ENCODE measurements around the gene TTC28. TPM values are rescaled to one million over a fixed set of nuclear protein-coding genes. Genes with fewer than 3 reads are reported as not detected.
"Not testable (repeated sequence)": the region's sequence is repeated elsewhere in the genome, so short reads cannot be mapped to it uniquely, and the experiment has no call there.

TTC28 gene
- total RNA-seq, 1 donor from 2014 or later = 7.9 TPM

GRCh38 chr22:28172892-28173670, 506.6 kb downstream of the TTC28 start:
- intact Hi-C loops (cut with micrococcal nuclease) = no loop called here
- H3K4me1 Mint-ChIP-seq = no peaks in the 10 kb centered on the region
- no peaks in the 10 kb centered on the region for H3K27me3 Mint-ChIP-seq
- TF ChIP-seq CTCF (IDR thresholded peaks at IDR 0.05) = no peak
- DNase-seq (no peak), ATAC-seq (ENCODE audit: low read depth) (no peak)
- H3K9me3 Mint-ChIP-seq = peaks cover under 1% of the 10 kb centered on the region
- ChIA-PET POLR2A (no interaction called here), CTCF (no interaction called here)
- no peaks in the 10 kb centered on the region for H3K36me3 Mint-ChIP-seq (ENCODE audit: low read depth)
- H3K4me3 Mint-ChIP-seq = no peak overlapping the region
- no peak overlapping the region for H3K27ac Mint-ChIP-seq

GRCh38 chr22:28171712-28172111, 507.9 kb downstream of the TTC28 start:
- peaks cover 4% of the 10 kb centered on the region for H3K9me3 Mint-ChIP-seq
- no peak overlapping the region for H3K27ac Mint-ChIP-seq
- POLR2A ChIA-PET = no interaction called here
- CTCF ChIA-PET = no interaction called here
- H3K27me3 Mint-ChIP-seq = no peaks in the 10 kb centered on the region
- no peak for ATAC-seq (ENCODE audit: low read depth)
- H3K4me1 Mint-ChIP-seq = no peaks in the 10 kb centered on the region
- DNase-seq = no peak
- intact Hi-C loops (cut with micrococcal nuclease) = no loop called here
- no peak overlapping the region for H3K4me3 Mint-ChIP-seq
- no peaks in the 10 kb centered on the region for H3K36me3 Mint-ChIP-seq (ENCODE audit: low read depth)
- TF ChIP-seq CTCF (IDR thresholded peaks at IDR 0.05) = no peak

GRCh38 chr22:28171115-28171514, 508.5 kb downstream of the TTC28 start:
- intact Hi-C loops (cut with micrococcal nuclease) = no loop called here
- no peak for DNase-seq
- H3K4me1 Mint-ChIP-seq = no peaks in the 10 kb centered on the region

DNA sequence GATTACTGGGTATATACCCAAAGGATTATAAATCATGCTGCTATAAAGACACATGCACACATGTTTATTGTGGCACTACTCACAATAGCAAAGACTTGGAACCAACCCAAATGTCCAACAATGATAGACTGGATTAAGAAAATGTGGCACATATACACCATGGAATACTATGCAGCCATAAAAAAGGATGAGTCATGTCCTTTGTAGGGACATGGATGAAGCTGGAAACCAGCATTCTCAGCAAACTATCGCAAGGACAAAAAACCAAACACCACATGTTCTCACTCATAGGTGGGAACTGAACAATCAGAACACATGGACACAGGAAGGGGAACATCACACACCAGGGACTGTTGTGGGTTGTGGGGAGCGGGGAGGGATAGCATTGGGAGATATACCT, 510.3 kb downstream of the TTC28 start:
- POLR2A ChIA-PET; H3K27me3 Mint-ChIP-seq; H3K4me1 Mint-ChIP-seq; CTCF ChIA-PET; H3K36me3 Mint-ChIP-seq (ENCODE audit: low read depth); H3K4me3 Mint-ChIP-seq; H3K27ac Mint-ChIP-seq; intact Hi-C loops (cut with micrococcal nuclease); ATAC-seq (ENCODE audit: low read depth); H3K9me3 Mint-ChIP-seq; DNase-seq: not testable (repeated sequence)

More at GRCh38 chr22:28171115-28171514, 508.5 kb downstream of the TTC28 start:
- Mint-ChIP-seq H3K9me3 (peaks cover 7% of the 10 kb centered on the region), H3K27ac (no peak overlapping the region), H3K36me3 (ENCODE audit: low read depth) (no peaks in the 10 kb centered on the region), H3K27me3 (no peaks in the 10 kb centered on the region), H3K4me3 (no peak overlapping the region)
- no peak for ATAC-seq (ENCODE audit: low read depth)
- ChIA-PET POLR2A (no interaction called here), CTCF (no interaction called here)
- TF ChIP-seq CTCF (IDR thresholded peaks at IDR 0.05) = no peak

DNA sequence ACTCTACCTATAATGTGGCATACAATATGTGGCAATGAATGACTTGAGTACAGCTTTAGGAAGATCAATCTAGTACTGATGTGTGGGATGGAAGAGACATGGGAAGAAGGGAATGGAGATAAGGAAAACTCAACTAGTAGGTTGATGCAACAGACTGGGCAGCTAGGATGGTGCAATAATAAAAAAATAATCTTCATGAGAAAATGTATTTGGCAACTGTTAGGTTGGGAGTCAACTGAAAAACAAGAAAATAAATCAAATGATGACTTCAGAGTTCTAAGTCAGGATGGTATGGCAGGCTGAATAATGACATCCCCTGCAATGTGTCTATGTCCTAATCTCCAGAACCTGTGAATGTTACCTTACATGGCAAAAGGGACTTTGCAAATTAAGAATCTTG, 523.8 kb downstream of the TTC28 start:
- Mint-ChIP-seq H3K27me3 (peaks cover 3% of the 10 kb centered on the region), H3K4me1 (no peaks in the 10 kb centered on the region), H3K9me3 (peaks cover 3% of the 10 kb centered on the region), H3K4me3 (no peak overlapping the region), H3K27ac (no peak overlapping the region), H3K36me3 (ENCODE audit: low read depth) (no peaks in the 10 kb centered on the region)
- intact Hi-C loops (cut with micrococcal nuclease) = no loop called here
- DNase-seq (no peak), ATAC-seq (ENCODE audit: low read depth) (no peak)
- POLR2A ChIA-PET = no interaction called here
- no peak for TF ChIP-seq CTCF (IDR thresholded peaks at IDR 0.05)
- CTCF ChIA-PET = no interaction called here

DNA sequence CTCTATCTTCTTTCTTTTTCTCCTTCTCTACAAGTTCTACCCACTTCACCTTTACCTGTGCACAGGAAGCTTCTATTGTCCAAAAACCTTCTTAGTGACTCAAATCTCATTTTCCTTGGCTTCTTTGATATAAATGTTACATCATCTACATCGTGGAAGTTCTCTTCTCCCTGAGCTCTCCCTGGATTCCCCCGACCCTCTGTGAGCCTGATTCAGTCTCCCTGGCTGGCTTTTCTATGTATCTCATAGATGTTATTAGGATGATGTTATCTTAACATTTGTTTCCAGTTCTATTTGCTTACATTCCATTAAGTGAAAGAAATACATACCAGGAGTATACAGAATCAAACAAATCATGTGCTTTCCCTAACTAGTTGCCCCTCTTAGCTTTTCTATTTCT, 524.8 kb downstream of the TTC28 start:
- POLR2A ChIA-PET = no interaction called here
- peaks cover 3% of the 10 kb centered on the region for H3K27me3 Mint-ChIP-seq
- ATAC-seq (ENCODE audit: low read depth) = no peak
- H3K9me3 Mint-ChIP-seq = peaks cover 3% of the 10 kb centered on the region
- no peak overlapping the region for H3K4me3 Mint-ChIP-seq
- CTCF ChIA-PET = no interaction called here
- H3K27ac Mint-ChIP-seq = no peak overlapping the region
- H3K4me1 Mint-ChIP-seq = no peaks in the 10 kb centered on the region
- DNase-seq = no peak
- no peaks in the 10 kb centered on the region for H3K36me3 Mint-ChIP-seq (ENCODE audit: low read depth)
- intact Hi-C loops (cut with micrococcal nuclease) = no loop called here
- TF ChIP-seq CTCF (IDR thresholded peaks at IDR 0.05) = no peak
